Retinal pigment epithelial cell (primary cell): Measurements from ENCODE around the gene SLC4A4.

ENCODE experiments used
- DNase-seq: peaks from one replicate; pipeline ENCODE4 v3.0.0-alpha.2; 2010; ENCODE audit warnings: low read depth
- H3K4me3 ChIP-seq: 2 replicates; pipeline ENCODE4 v1.5.1; 2011; ENCODE audit warnings: mild to moderate bottlenecking, low read length, control low read depth, moderate library complexity
- TF ChIP-seq, protein P1 (sequence below): conservative IDR thresholded peaks from 2 replicates; pipeline ENCODE4 v1.5.1; 2011; ENCODE audit warnings: low read depth, low read length, control low read depth, inconsistent platforms

SLC4A4 gene

GRCh38 chr4:71383984-71384383, 45.2 kb downstream of the SLC4A4 start:
- no peak overlapping the region for H3K4me3 ChIP-seq
- TF ChIP-seq, protein P1, sequence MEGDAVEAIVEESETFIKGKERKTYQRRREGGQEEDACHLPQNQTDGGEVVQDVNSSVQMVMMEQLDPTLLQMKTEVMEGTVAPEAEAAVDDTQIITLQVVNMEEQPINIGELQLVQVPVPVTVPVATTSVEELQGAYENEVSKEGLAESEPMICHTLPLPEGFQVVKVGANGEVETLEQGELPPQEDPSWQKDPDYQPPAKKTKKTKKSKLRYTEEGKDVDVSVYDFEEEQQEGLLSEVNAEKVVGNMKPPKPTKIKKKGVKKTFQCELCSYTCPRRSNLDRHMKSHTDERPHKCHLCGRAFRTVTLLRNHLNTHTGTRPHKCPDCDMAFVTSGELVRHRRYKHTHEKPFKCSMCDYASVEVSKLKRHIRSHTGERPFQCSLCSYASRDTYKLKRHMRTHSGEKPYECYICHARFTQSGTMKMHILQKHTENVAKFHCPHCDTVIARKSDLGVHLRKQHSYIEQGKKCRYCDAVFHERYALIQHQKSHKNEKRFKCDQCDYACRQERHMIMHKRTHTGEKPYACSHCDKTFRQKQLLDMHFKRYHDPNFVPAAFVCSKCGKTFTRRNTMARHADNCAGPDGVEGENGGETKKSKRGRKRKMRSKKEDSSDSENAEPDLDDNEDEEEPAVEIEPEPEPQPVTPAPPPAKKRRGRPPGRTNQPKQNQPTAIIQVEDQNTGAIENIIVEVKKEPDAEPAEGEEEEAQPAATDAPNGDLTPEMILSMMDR, result no peak
- no peak for DNase-seq

DNA sequence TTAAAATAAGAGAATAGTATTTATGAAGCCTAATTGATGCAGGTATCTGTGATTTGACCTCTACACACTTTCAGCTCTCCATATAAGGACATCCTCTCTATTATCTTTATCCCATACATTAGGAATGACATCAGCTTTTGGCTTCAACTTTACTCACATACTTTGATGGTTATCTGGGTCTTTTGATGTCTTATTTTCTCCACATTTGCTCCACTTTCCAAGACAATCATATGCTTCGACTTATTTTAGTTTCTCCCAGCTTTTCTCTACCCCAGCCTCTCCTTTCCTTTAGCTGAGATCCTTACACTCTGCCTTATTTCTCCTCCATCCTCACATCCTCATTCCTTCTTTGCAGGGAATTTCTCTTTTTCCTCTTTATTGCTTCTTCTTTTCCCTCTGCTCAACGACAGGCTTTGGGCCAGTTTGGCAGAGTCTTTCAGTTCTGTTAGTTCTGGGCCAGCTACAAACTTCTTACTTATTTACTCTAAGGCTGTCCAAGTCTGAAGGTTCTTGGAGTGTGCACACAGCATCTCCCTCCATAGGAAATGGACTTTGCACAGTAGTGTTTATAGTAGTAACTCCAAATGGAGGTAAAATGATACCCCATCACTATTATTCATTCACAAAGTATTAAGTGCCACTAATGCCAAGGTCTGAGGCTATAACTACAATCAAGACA, 50.5 kb downstream of the SLC4A4 start:
- TF ChIP-seq, protein P1, result no peak
- H3K4me3 ChIP-seq, result no peak overlapping the region
- peak; percentile 52 for DNase-seq

DNA sequence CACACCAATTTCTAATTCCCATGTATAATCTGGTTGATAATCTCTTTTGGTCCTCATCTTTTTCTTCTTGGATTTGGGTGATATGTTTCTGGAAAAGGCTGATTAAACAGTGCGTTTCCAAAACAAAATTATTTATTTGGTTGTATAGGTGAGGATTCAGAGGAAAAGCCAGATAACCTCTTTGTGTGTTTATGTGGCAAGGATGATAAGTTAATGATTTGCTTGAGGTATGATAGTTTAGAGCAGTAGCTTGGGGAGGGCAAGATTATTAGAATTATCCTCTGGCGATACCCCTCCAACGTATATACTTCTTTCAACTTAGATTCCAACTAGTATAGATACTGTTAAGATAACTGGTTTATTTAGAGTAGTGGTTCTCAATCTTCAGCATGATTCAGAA, 53.3 kb downstream of the SLC4A4 start:
- H3K4me3 ChIP-seq, result no peak overlapping the region
- no peak for DNase-seq
- TF ChIP-seq, protein P1, result no peak

DNA sequence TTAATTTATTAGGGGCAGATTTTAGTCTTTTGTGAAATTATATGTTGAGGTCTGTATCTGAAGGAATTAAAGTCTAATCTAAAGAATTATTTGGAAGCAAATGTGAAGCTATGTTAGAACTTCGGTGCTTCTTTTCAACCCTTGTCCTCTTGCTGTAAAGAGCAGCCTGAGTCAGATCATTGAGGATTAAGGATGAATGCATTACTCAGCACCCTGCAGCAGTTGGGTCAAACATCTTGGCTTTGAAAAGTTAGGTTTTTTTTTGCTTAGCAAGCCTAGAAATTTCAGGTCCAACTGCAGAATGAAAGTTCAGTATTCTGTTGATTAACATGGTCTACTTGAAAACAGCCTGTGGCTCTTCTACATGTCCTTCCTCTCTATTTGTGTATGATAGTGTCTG, 57.6 kb downstream of the SLC4A4 start:
- peak; percentile 53 for DNase-seq
- TF ChIP-seq, protein P1, result no peak
- H3K4me3 ChIP-seq, result no peak overlapping the region

DNA sequence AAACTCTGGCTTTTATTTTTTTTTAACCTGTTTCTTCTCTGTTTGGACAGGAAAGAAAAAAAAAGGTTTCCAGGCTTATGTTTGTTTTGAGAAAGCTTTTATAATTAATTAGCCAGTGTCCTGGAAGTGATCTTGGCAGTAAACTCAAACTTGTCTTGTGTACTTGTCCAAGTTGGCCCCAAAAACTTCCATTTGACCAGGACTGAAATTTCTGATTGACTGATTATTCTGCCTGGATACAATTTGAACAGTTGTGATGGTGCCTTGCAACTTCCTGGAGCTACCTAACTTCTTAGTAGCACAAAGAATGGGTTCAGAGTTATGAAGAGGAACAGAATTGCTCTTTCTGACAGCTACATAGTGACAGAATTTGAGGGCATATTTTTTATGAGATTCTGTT, 62.0 kb downstream of the SLC4A4 start:
- TF ChIP-seq, protein P1, result no peak
- H3K4me3 ChIP-seq, result no peak overlapping the region
- DNase-seq, result no peak

DNA sequence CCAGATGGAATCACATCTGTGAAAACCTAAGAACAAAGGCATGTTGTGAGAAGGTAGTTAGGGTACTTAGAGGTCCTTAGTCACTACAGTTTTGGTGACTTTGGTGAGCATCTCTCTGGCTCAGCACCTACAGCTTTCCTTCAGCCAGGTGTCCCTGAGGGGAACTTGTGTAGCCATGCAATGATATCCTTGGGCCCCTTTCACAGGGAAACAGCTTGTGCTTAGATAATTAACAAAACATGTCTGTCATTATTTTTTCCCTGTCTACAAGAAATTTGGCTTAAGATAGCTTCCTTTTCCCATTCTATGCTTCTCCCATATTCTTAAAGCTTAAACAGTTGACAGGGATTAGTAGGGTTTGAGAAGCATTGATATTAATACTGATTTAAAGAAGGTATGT, 63.8 kb downstream of the SLC4A4 start:
- DNase-seq, result no peak
- H3K4me3 ChIP-seq, result no peak overlapping the region
- TF ChIP-seq, protein P1, result no peak

DNA sequence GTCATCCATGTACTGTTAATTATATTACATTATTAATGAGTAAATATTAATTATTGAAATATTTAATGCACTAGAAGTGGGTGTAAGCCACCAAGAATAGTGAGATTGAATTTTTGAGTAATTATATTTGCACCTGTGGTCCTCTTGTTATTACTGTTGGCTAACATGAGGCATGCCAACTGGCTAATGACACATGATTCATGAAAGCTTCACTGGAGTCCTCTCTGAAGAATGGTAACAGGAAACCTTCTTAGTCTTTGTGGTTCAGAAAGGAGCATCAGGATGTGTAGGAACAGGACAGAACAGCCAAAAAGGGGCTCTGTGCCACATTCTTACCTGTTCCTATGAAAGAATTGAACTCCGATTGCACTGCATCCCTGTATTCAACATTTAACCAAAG, 65.2 kb downstream of the SLC4A4 start:
- no peak overlapping the region for H3K4me3 ChIP-seq
- TF ChIP-seq, protein P1, result no peak
- no peak for DNase-seq
